Activated T-cell treated with anti-CD3 and anti-CD28 coated beads, Interleukin-2, amount 50 U/mL, for 48 hours (primary cell): ENCODE measurements around the gene ATP8B2.
"Not testable (repeated sequence)": the region's sequence is repeated elsewhere in the genome, so short reads cannot be mapped to it uniquely, and the experiment has no call there.

Source experiments
- DNase-seq, 2 experiments: peaks; one replicate each; pipeline ENCODE4 v3.0.0-alpha.2; 2020

ATP8B2 gene

GRCh38 chr1:154324241-154324640 lies 1.1 kb upstream of the ATP8B2 start:
- DNase-seq: peak in 1 of 2 experiments; percentile 33

DNA sequence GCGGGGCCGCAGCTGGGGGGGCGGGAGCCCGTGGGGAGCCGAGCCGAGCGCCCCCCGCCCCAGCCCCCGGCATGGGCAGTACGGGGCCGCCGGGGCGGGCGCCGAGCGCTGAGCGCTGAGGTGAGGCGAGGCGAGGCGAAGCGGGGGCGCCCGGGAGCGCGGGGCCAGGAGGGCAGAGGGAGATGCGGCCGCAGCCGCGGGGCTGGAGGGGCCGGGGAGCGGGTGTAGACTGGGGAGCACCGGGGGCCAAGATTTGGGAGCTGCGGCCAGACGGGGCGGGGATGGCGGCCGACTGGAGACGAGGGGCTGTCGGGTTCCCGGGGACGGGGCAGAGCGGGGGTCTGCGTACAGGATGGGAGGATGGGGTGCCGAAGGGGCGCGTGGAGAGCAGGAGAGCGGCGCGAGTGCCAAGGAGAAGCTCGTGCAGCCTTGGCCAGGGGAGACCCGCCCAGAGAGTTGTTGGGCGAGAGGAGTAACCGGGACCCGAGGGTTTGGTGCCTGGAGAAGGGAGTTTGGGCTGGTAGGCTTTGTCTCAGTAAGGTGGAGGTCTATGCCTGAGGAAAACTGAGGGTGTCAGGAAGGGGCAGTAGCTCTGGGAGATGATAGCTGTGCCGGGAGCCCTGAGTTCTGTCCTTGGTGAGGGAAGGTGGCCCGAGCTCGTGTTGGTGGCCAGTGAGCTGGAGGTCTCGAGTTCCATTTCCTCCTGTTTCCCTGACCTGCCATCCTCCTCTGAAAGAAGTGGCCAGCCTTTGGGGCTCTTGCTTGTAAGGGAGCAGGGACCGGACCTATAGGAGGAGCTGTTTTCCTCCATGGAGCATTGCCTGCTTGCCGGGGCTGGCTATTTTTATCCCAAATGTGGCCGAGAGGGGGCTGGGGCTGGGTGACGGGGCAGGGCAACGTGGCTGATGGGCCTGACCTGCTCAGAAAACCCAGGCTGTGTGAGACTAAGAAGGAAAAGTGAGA lies 539 bp downstream of the ATP8B2 start:
- peak; percentile 74 for DNase-seq

- peak; percentile 50 to 55 for DNase-seq
These were observed 1.5 kb downstream of the ATP8B2 start for GRCh38 chr1:154326546-154327465.

- peak; percentile 31 to 36 for DNase-seq
These were observed 2.4 kb downstream of the ATP8B2 start for GRCh38 chr1:154327466-154328317.

- DNase-seq: peak; percentile 88 to 91
These were observed 3.2 kb downstream of the ATP8B2 start for GRCh38 chr1:154328318-154329151.

DNA sequence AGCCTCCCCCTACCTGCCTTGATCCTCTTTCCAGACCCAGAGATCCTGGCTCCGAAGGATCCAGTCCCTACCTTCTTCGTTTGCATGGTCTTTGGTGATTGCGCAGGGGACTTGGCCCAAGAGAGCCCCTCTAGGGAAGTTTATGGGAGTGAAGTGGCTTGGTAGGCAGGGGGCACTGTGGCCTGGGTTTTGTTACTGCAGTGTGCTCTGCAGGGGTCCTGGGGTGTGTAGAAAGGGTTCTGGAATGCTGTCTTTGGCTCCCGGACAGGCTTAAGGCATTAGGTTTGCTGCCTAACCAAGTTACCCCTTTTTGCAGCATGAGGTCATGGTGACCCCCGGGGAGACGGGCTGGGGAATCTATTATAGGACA lies 3.8 kb downstream of the ATP8B2 start:
- DNase-seq: no peak

- peak; percentile 41 to 54 for DNase-seq
These were observed 4.3 kb downstream of the ATP8B2 start for GRCh38 chr1:154329551-154330131.

- no peak for DNase-seq
These were observed 5.3 kb downstream of the ATP8B2 start for GRCh38 chr1:154330669-154331068.

GRCh38 chr1:154334079-154335024 lies 9.0 kb downstream of the ATP8B2 start:
- no peak for DNase-seq

- DNase-seq: peak; percentile 93 to 95
These were observed 9.8 kb downstream of the ATP8B2 start for GRCh38 chr1:154335025-154335714.

DNA sequence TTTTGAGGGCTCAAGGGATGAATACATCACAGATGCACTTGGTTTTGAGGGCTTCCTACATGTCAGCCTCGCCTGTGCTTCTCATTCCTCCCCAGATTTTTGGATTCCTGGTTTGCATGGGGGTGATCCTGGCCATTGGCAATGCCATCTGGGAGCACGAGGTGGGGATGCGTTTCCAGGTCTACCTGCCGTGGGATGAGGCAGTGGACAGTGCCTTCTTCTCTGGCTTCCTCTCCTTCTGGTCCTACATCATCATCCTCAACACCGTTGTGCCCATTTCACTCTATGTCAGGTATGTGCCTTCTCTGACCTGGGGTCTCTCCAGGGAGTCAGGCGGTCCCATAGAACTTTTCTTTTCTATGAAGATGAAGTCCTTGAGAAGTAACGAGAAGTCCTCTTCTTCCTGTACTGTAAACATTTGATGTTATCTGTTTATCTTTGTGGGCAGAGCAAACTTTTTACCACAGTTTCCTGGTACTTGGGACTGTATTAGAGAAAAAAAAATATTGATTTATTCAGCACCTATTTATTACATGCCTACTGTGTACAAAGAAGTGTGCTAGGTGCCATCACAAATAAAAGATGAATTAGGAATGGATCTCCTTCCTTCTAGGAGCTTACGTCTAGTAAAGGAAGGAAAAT lies 12.0 kb downstream of the ATP8B2 start:
- DNase-seq: no peak

GRCh38 chr1:154338875-154339274 lies 13.6 kb downstream of the ATP8B2 start:
- no peak for DNase-seq

DNA sequence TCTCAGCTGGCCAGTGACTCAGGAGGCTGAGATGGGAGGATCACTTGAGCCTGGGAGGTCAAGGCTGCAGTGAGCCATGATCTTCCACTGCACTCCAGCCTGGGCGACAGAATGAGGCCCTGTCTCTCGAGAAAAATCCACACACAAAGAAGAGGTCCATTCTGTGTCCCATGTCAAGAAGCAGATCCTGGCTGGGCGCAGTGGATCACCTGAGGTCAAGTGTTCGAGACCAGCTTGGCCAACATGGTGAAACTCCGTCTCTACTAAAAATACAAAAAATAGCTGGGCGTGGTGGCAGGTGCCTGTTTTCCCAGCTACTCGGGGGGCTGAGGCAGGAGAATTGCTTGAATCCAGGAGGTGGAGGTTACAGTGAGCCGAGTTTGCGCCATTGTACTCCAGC lies 16.0 kb downstream of the ATP8B2 start:
- not testable (repeated sequence) for DNase-seq

DNA sequence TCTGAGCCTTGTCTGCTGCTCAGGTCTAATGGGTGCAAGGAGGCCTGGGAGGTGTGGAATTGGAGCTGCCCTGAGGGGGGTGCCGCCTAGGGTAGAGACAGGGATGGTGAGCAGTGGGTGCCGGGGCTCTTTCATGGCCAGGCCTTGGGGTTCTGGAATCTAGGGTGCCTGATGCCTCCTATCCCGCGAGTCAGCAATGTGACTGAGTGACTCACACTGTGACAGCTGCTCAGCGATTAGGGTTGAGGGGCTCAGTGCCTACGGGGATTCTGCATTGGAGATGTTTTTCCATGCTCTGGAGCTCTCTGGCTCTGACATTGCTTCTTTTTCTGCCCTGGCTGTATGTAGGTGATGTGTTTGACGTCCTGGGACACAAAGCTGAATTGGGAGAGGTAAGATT lies 16.8 kb downstream of the ATP8B2 start:
- no peak for DNase-seq

DNA sequence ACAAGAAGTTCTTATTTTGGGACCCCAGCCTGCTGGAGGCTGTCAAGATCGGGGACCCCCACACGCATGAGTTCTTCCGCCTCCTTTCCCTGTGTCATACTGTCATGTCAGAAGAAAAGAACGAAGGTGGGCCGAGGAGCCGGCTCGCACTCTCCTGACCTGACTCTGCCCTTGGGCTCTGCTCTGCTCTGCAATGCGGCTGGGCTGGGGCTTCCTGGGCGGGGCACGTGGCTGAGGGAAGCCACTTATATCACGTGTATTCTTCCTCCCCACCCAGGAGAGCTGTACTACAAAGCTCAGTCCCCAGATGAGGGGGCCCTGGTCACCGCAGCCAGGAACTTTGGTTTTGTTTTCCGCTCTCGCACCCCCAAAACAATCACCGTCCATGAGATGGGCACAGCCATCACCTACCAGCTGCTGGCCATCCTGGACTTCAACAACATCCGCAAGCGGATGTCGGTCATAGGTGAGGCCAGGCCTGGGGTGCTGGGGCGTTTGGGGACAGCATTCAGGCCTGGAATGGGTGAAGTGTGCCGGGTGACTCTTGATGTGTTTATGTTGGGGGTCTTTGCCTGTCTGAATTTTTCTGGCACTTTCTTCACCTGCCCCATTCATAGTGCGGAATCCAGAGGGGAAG lies 17.6 kb downstream of the ATP8B2 start:
- peak; percentile 75 to 79 for DNase-seq

- peak; percentile 83 to 87 for DNase-seq
These were observed 19.9 kb downstream of the ATP8B2 start for GRCh38 chr1:154344977-154345837.

DNA sequence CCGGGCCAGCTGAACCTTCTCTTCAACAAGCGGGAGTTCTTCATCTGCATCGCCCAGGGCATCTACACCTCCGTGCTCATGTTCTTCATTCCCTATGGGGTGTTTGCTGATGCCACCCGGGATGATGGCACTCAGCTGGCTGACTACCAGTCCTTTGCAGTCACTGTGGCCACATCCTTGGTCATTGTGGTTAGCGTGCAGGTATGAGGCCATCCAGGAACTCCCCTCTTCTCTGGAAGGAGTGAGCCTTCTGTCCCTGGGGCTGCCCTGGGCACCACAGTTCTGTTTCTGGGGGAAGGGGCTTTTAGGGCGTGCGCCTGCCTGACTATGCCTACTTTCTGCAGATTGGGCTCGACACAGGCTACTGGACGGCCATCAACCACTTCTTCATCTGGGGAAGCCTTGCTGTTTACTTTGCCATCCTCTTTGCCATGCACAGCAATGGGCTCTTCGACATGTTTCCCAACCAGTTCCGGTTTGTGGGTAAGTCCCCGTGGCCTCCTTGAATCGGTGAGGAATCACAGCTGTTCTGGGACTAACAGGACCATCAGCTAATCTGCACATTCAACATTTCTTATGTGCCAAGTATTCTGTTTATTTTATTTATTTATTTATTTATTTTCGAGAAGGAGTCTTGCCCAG lies 21.1 kb downstream of the ATP8B2 start:
- no peak for DNase-seq
